ENCODE results near the gene TCF4.

Gene TCF4

DNA sequence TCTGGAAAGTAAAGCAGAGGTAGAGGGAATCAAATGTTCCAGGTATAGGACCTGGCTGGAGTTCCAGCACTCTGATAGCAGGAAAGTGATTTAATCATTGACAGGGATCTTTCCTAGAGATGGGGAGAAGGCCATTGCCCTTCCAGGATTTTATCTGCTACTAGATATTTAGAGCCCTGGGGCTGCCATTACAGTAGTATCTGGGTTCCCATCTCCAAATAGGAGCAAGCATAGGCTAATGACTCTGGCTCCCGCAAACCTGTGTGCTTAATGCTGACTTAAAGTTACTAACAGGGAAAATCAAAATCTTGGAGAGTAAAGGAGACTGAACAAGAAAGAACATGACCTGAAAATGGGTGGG is 331.1 kb downstream of the TCF4 start:
- no peak for DNase-seq (ENCODE audit: low read depth)

DNA sequence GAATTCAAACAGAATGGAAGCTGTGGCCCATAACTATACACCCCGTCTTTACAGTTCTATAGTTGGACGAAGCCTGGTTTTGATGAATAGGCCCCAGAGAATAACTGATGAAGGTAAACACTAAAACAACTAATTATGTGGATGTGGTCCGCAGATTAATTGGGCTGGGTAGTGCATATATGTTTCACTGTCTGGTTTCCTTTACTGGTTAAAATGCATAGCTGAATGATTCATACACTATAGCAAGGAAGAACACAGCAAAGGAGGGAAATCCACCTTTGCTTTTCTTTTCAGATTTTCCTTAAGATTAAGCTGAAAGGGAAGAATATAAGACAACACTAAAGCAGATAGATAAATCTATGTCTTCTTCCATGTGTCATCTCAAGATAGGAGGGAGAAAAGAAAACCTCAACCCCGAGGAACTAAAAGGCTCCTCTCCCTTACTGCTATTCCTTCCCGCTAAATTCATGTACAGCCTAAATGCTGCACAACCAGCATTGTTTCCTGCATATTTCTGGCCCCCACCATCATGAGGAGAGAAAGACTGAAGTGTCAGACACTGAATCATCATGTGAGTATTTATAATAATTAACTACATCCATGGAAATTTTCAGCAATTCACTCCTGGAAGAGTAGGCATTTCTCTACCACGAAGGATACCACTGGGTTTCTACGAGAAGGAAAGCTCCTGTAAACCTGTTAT is 331.6 kb downstream of the TCF4 start:
- no peak for DNase-seq (ENCODE audit: low read depth)

DNA sequence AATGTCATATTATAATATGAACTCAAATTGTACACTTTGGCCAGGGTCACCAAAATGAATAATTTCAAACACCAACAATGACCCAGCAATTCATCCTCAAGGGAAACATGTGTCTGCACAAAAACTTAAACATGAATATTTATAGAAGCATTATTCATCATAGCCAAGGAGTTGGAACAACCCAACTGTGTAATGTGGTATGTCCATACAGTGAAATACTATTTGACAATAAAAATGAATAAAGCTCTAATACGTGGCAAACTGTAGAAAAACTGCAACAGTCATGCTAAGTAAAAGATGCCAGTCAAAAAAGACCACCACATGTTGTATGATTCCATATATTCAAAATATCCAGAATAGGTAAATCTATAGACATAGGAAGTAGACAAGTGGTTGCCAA is 334.2 kb downstream of the TCF4 start:
- DNase-seq (ENCODE audit: low read depth) = no peak

DNA sequence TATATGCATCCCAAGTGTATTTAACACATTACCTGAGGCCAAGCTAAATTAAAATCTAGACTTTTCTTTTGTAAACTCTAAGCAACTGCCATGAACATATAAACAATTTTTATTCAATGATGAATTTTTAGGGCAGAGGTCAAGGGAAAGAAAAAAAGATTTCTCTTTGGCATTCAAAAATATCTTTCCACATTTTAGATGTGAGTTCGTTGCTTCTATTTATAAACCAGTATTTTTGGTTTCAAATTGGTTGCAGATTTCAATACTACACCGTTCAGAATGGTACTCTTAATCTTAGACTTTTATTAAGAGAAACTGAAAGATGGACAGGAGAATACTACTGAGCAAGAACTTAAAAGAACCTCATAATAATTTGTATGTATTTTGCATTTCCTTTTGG is 335.1 kb downstream of the TCF4 start:
- DNase-seq (ENCODE audit: low read depth) = no peak

DNA sequence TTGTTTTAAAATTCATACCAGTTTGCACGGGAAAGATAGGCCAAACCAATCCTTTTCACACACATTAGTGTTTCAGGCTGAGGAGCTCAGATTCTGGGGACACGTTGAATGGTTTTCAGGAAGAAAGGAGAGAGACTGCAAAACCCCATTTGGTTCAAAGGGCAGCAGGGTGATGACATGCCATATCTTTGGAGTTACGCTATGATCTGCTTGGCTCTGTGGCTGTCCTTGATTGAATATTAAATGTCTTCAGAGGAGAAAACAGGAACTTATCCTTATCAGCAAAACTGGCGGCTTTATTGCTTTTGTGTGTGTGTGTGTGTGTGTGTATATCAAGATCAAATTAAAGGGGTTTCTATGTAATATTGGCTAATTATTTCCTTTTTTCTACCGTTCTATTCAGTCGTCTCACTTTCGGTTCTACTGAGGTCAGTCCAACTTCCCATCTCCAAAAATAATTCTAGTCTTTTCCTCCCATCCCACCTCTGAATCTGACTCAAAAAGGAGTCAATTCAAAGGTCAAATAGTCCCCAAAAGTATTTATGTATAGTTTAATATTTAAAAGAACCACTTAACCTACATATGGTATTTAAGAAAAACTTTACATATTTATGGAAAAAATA is 335.8 kb downstream of the TCF4 start:
- no peak for DNase-seq (ENCODE audit: low read depth)

DNA sequence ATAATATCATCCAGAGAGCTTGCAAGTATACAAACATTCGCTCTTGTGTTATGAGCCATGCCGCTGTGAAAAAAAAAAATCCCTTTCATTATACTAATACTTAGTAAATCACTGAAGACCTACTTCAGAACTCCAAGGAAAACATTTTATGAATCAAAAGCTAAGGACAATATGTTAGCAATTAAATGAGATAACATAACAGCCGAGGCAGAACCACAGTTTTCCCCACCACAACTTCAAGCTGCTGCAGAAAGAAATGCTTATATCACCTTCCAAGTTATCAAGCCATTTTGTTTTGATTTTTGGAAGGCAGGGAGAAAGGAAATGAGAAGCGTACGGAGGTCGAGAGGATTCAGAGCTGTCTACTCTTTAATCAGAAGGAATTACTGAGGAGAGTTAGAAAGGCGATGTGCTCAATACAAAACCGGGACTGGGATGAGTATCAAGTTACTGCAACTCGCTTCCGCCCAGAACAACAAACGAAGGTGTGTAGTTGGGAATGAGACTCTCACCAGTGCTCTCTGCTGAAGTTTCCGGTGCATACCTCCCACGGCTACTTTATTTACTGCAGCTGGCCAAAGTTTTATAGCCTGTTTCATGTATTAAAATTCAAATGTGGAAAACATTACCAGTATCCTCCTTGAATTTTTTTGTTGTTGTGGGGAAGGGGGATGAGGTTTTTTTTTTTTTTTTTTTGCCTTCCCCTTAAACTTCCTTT is 336.6 kb downstream of the TCF4 start:
- DNase-seq (ENCODE audit: low read depth) = no peak

DNA sequence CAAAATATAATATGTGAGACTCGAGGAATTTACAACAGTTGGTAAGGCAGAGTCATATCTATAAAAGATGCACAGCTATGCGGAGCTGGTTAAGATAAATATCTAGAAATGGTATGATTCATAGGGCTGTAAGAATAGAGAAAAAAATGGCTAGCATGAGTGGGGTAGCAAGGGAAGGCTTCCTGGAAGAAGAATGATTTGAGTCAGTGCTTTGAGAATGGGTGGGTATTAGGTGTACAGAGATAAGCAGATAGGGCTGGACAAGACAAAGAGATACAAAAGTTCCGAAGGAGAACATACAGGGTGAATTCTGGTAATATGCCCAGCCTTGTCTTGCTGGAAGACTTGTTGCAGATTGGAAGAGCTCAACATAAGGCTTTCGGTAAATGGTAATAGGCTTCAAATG is 337.2 kb downstream of the TCF4 start:
- no peak for DNase-seq (ENCODE audit: low read depth)

DNA sequence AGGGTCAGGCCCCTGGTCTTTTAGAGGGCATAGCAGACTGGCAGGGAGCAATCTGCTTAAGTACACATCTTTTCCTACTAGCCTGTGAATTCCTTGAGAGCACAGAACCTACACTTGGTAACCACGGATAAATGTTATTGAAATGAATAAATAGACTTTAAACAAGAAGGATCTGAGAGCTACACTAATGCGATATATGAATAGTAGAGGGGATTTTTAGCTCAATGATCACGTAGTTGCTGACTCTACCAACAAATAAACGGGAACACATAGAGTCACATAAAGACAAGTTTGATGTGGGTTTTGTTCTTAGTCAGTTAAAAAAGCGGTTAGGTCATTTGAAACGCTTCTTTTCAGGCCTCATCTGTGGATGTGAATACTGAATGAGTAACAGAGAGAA is 338.4 kb downstream of the TCF4 start:
- DNase-seq (ENCODE audit: low read depth) = no peak

DNA sequence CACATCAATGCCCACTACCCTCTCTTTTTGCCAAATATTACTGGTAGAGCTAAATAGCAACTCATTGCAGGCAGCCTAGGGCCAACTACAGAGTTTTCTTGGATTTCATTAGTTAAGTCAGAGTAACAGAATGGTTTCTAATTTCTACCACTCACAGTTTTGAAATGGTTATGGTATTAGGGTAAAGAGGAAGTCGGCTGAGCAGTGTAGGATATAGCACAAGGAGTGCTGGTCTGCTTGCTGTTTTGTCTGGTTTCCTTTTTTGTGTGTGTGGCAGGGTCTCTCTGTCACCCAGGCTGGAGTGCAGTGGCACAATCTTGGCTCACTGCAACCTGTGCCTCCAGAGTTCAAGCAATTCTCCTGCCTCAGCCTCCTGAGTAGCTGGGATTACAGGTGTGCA is 339.5 kb downstream of the TCF4 start:
- no peak for DNase-seq (ENCODE audit: low read depth)

DNA sequence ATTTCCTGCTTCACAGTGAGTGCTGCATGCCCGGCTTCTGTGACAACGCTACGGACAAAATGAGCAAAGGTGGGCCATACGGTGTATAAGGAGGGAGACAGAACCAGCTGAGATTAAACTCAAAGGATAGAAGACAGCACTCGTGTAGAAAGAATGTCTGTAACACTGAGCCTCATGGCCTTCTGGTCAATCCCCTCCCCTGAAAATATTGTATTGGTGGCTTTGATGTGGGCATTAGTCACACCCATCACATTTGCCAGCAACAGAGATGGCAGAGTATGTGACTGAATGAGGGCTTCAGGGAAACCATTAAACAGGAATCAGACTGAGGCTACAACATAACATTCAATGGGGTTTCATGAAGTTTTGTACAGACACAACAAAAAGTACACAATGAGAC is 341.0 kb downstream of the TCF4 start:
- DNase-seq (ENCODE audit: low read depth) = no peak

DNA sequence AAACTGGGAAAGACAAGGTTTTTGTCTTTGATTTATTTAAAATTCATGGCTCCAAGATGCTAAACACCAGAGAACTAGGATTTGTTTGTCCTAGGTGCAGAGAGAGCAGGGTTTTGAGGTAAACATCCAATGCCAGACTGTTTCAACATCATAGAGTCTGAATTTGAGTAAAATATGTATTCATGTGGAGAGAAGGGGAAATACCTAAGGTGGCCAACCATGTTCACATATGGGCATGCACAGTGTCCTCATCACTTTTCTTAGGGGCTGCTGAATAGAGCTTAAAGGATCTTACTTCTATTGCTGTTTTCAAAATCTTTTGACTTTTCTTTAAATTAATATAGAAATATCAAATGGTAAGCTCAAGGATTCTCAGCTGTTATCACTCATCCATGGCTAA is 341.7 kb downstream of the TCF4 start:
- no peak for DNase-seq (ENCODE audit: low read depth)

DNA sequence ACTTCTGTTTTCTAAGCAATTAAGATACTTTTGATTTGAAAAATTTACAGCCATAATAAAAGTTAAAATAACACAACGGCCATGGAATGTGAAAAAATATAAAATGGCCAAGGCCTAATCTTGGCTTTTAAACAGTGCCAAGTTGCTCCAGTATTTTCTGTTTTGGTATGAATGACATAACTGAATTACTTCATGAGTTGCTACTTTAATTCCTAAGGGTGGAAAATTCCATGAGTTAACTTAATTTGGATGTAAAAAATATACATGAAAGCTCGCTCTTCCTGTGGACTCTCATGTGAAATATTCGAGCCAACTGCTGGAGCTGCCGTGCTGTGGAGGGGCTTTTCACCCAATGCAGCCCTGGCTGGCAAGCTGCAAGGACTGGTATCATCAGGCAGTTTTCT is 342.8 kb downstream of the TCF4 start:
- no peak for DNase-seq (ENCODE audit: low read depth)

DNA sequence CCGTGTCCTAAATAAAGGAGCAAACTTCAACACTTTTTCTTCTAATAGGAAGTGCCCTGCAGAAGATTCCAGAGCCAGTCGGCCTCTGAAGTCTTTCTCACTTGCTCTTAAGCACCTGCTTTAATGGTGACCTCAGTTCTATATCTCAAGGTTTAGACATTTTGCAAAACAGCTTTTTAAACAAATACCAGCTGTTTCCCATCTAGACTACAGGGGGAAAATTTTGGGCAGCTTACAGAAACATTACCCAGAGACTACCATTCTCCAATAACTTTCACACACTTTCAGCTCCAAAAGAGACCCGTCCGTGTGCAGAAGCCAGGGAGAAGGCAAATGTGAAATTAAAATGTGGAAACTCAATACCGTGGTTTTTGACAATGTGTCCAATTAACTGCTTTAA is 343.4 kb downstream of the TCF4 start:
- no peak for DNase-seq (ENCODE audit: low read depth)

DNA sequence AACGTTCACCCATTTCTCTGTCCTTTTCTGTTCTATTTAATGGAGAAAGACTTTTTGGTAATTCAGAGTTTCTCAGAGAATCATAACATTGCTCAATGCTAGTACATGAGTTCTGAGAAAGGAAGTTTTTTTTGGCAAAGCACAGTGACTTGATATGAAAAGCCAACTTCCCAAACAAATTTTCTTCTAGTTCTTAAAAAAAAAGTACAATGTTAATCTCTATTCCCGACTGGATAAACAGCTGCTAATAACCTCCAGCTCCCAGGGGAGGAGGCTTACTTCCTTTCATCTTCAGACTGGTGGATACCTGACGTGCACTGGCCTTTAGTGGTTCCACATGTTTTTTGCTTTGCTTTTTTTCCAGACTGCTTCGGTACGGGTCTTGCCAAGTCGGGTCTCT is 344.1 kb downstream of the TCF4 start:
- no peak for DNase-seq (ENCODE audit: low read depth)

DNA sequence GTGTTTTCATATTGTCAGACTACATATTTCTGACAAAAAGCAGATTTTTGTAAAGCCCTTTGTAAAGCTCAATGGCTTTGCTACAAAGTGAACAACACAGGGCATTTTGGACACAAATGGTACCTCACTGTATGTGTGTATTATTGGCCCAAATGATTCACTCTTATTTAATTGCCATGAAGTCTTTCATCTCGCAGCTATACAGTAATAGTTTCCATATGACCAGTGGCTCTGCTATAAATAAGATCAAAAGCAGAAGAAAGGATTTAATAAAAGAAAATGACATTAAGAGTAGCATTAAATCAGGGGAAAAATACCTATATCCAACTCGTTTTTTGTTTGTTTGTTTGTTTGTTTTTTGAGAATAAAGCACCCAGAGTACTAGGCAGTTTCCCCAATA is 344.7 kb downstream of the TCF4 start:
- no peak for DNase-seq (ENCODE audit: low read depth)

DNA sequence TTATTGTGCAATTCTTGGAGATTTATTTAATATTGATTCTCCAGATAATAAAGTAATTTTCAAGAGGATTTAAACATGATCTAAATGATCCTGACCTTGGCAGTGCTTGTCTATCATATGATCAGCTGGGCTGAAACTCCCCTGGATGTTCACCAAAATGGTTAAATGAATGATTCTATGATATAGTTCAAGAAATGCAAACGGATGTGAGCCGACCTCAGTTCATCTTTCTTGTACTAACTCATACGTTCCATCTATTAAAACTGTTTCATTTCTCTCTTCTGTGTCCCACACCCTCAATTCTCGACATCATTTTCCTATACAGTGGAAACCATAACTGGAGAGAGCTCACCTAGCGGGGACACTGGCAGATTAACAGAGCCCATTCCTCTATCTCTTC is 347.0 kb downstream of the TCF4 start:
- DNase-seq (ENCODE audit: low read depth) = no peak

DNA sequence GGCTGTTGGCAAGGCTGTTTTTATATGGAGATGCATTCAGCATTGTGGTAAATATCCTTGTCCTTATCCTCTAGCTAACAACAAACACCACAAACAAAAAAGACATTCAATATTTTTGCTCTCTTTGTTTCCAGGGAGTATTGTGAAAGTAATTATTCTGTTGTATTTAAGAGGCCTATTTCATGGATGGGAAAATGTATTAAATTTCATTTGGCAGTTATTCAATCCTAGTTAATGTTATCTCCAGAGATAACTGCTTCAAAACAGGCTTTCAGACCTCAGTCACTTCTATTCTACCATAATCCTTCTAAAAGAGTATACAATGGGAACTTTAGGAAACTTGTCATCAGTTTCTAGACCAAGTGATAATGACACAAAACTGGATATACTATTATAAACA is 348.3 kb downstream of the TCF4 start:
- no peak for DNase-seq (ENCODE audit: low read depth)

DNA sequence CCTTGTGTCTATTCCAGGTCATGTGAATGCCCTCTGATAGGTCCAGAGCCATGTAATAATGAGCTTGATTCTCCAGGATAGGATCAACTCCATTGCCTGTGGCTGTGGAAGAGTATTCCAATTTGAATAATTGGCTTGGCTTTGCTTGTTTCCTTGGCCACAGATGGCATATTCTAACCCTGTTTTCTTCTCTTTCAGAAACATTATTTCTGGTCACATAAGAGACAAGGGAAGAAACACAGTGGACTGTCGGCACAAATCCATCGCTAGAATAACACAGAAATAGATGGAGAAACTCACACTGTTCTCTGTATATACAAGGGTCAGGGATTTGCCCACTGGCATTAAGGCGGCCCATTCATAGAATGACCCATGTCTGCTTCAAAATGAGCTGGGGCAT is 350.3 kb downstream of the TCF4 start:
- no peak for DNase-seq (ENCODE audit: low read depth)

DNA sequence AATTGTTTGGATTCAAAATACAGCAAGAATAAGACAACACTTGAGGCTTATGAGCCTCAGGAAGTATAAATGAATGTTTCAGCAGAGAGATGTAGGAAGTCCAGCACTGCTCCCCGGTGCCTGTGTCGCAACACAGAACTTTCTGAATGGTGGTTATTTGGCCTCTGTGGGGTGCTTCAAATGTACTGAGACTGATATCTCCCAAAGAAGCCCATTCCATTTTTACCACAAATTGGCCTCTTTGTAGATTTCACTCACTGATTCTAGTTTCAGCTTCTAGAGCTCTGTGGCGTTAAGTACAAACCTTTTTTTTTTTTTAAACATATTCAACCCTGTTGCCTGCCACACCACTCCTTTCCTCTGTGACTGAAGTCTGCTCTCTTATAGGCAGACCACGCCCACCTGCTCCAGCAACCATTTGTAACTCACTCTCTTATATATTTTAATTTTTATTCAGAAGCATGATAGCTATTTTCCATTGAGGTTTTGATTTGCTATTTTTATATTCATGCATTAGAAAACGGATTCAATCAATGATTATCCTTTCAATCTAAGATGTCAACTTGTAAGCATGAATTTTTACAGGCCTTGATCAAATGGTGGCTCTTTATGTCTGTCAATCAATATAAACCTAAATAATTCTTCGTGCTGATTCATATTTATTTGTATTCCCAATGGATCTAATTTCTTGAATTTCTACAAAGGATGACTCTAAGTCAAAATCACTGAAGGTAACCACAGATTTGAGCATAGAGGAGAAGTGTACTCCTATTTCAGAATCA is 351.7 kb downstream of the TCF4 start:
- no peak for DNase-seq (ENCODE audit: low read depth)

DNA sequence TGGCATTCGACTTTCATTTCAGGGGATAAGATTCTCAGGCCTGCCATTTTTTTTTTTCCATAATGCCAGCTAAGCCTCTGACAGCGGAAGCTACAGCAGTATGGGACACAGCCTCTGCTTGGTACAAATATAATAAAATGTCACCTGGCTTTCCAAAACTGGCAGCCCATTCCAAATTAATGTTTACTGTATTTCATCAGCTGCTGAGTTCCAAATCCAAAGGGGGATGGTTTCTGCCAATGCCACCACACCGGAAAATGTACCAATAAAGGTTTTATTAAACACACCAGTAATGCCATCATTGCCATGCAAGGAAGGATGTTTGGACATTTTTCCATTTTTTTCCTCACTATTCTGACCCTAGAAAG is 352.9 kb downstream of the TCF4 start:
- DNase-seq (ENCODE audit: low read depth) = no peak

DNA sequence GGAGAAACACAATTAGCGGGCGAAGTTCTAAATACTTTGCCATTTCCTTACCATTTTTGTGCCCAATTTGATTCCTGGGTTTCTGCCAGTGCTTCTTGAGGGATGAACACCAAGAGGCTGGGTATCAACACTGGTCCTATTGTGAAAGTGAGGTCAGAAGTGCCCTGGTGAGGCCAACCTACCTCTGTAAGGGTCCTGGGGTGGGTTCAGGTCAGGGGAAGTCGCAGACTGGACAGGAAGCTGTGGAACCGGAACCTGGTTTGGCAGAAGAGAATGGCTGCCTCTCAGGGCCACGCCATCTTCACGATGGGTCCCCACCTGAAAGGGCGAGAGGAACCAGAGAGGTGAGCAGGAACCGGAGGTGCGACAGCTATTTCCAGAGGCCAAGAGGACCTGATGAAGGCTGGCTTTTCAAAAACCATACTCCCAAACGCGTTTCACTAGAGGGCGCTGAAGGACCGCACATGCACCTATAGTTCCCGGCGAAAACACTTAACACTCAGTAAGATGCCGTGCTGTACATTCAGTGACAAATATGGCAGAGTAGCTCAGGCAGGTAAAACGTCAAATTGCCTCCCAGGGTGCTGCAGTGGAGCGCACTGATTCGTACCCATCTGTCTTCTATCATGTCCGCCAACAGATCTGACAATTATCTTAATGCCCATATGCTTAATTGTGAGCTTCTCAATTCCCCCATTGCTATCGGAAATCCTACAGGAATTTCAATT is 353.5 kb downstream of the TCF4 start:
- peak; percentile 28 for DNase-seq (ENCODE audit: low read depth)

DNA sequence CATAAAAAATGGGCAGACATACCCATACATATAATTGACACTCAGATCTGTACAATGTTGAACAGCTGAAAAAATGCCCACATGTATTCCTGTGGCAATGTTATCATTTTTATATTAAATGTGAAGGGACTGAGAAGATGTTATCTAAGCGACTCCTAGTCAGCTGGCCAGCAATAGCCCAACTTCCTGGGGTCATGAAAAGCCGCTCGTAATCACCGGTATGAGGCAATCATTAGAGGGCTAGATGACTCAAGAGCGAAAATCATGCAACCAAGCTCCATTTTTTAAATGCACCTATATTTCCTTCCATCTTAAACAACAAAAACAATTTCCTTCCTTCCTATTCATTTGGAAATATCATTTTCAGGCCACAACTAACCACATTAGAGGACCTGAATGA is 354.1 kb downstream of the TCF4 start:
- no peak for DNase-seq (ENCODE audit: low read depth)
